K562 (cell line): ENCODE measurements around the gene B3GAT3. TPM values are rescaled to one million over a fixed set of nuclear protein-coding genes. Genes with fewer than 3 reads are reported as not detected.

Source experiments
- ARID1B ChIP-seq: fragments of 450-650 bp; IDR thresholded peaks from 2 replicates; pipeline ENCODE4 v1.6.1; 2016; ENCODE audit warnings: antibody characterized with exemption, mild to moderate bottlenecking, inconsistent platforms
- ARID2 ChIP-seq: fragments of 450-650 bp; IDR thresholded peaks from 2 replicates; pipeline ENCODE4 v1.6.1; 2017; ENCODE audit warnings: antibody characterized with exemption, mild to moderate bottlenecking
- KLF13 ChIP-seq: fragments of 450-650 bp; IDR thresholded peaks from 2 replicates; pipeline ENCODE4 v1.6.1; 2016; ENCODE audit warnings: missing genetic modification characterization, low read depth, mild to moderate bottlenecking, missing compliant biosample characterization, moderate library complexity, borderline replicate concordance
- MECOM ChIP-seq: fragments of 250-450 bp; sonication (Bioruptor Pico); IDR thresholded peaks from 2 replicates; pipeline ENCODE4 v1.8.0; 2022; ENCODE audit warnings: inconsistent platforms
- MEF2D ChIP-seq: conservative IDR thresholded peaks from 2 replicates; pipeline ENCODE4 v1.6.1; 2016; ENCODE audit warnings: low read depth, missing genetic modification characterization, missing compliant biosample characterization
- NFRKB ChIP-seq: fragments of 450-650 bp; IDR thresholded peaks from 2 replicates; pipeline ENCODE4 v1.6.1; 2016; ENCODE audit warnings: low read depth
- NFYB ChIP-seq: IDR thresholded peaks from 2 replicates; pipeline ENCODE4 v1.6.1; 2011; ENCODE audit warnings: mild to moderate bottlenecking, moderate library complexity; ENCODE audit not compliant: insufficient read length; ENCODE audit errors: extremely low read depth
- POU5F1 ChIP-seq: fragments of 150-350 bp; IDR thresholded peaks from 2 replicates; pipeline ENCODE4 v1.6.1; 2014; ENCODE audit warnings: borderline replicate concordance, low read length, low read depth, mild to moderate bottlenecking; ENCODE audit not compliant: partially characterized antibody
- RCOR1 ChIP-seq, 2 experiments: IDR thresholded peaks; 2 replicates each; pipeline ENCODE4 v1.6.1; 2012; ENCODE audit warnings: low read depth in 2 of 2, low read length in 2 of 2, borderline replicate concordance in 1 of 2, improper control_type of control experiment in 1 of 2
- TARDBP ChIP-seq: fragments of 450-650 bp; IDR thresholded peaks from 2 replicates; pipeline ENCODE4 v1.6.1; 2016
- TRIM28 ChIP-seq: fragments of 450-650 bp; IDR thresholded peaks from 2 replicates; pipeline ENCODE4 v1.6.1; 2017
- TSC22D4 ChIP-seq: fragments of 450-650 bp; IDR thresholded peaks from 2 replicates; pipeline ENCODE4 v1.6.1; 2016; ENCODE audit warnings: missing genetic modification characterization, missing biosample characterization, control low read depth
- U2AF1 ChIP-seq: fragments of 200-400 bp; formaldehyde crosslinking; optimal IDR thresholded peaks from 2 replicates; pipeline ENCODE3; 2017; ENCODE audit warnings: mild to moderate bottlenecking, low read depth, low read length, moderate library complexity
- YY1 ChIP-seq, 3 experiments: IDR thresholded peaks; 2 replicates each; pipeline ENCODE4 v1.6.1; 2011; ENCODE audit warnings: low read length in 2 of 3, mild to moderate bottlenecking in 2 of 3, moderate library complexity in 2 of 3, borderline replicate concordance in 1 of 3, control low read depth in 1 of 3, low read depth in 1 of 3; ENCODE audit not compliant: insufficient read depth in 3 of 3, insufficient replicate concordance in 2 of 3, control insufficient read depth in 1 of 3, insufficient read length in 1 of 3; ENCODE audit errors: extremely low read depth in 1 of 3
- ZNF316 ChIP-seq: fragments of 450-650 bp; IDR thresholded peaks from 2 replicates; pipeline ENCODE4 v1.6.1; 2016
- ZNF79 ChIP-seq: fragments of 250-450 bp; sonication (Bioruptor Pico); IDR thresholded peaks from 2 replicates; pipeline ENCODE4 v1.4.0; 2020; ENCODE audit warnings: low read depth, mild to moderate bottlenecking, moderate library complexity
- ZSCAN32 ChIP-seq: fragments of 450-650 bp; formaldehyde crosslinking; IDR thresholded peaks from 2 replicates; pipeline ENCODE4 v1.4.0; 2020; ENCODE audit warnings: mild to moderate bottlenecking, moderate library complexity
- polyA plus RNA-seq, 8 experiments: library from polyadenylated mRNA; depleted of rRNA in 4 of 8; stranded (reverse) in 5 of 8; unstranded in 3 of 8; fragments of >200 nt; fragmentation: Nextera tagmentation in 2 of 8; fragmentation: Illumina TruSeq in 1 of 8; extraction: Ambion mirVana in 2 of 8; extraction: Trizol in 1 of 8; gene quantifications; 2 replicates each; pipeline versions ENCODE4 v1.2.1 to v1.2.3, GENCODE V29; 2011 to 2014; ENCODE audit warnings: inconsistent platforms in 1 of 8, missing spikeins in 1 of 8
- total RNA-seq, 7 experiments: library from RNA; depleted of rRNA in 6 of 7; stranded (reverse); fragments of >200 nt in 6 of 7; fragmentation: Illumina TruSeq in 2 of 7; extraction: Trizol in 2 of 7; gene quantifications; 2 replicates each; pipeline versions ENCODE4 v1.2.1 to v1.2.3, GENCODE V29; 2011 to 2021; ENCODE audit warnings: low replicate concordance in 1 of 7
- TF ChIP-seq, protein P1 (sequence below): fragments of 450-650 bp; IDR thresholded peaks from 2 replicates; pipeline ENCODE4 v1.6.1; 2018; ENCODE audit warnings: mild to moderate bottlenecking, low read depth; ENCODE audit not compliant: partially characterized antibody
- TF ChIP-seq, protein P2 (sequence below): fragments of 450-650 bp; formaldehyde crosslinking; IDR thresholded peaks from 2 replicates; pipeline ENCODE4 v1.4.0; 2022; ENCODE audit warnings: missing genetic modification characterization
- TF ChIP-seq, protein P3 (sequence below): sonication (generic); IDR thresholded peaks from 2 replicates; pipeline ENCODE4 v1.6.1; 2016
- TF ChIP-seq, protein P4 (sequence below): fragments of 250-450 bp; sonication (Bioruptor Pico); IDR thresholded peaks from 2 replicates; pipeline ENCODE4 v1.5.0; 2022; ENCODE audit warnings: mild to moderate bottlenecking

The B3GAT3 gene
- total and polyA plus RNA-seq, 9 of the 15 experiments (the other 6 are each of a cell fraction or from before 2014, with no cell fraction given): 0.30 to 64.0 (median 21.4) TPM

DNA sequence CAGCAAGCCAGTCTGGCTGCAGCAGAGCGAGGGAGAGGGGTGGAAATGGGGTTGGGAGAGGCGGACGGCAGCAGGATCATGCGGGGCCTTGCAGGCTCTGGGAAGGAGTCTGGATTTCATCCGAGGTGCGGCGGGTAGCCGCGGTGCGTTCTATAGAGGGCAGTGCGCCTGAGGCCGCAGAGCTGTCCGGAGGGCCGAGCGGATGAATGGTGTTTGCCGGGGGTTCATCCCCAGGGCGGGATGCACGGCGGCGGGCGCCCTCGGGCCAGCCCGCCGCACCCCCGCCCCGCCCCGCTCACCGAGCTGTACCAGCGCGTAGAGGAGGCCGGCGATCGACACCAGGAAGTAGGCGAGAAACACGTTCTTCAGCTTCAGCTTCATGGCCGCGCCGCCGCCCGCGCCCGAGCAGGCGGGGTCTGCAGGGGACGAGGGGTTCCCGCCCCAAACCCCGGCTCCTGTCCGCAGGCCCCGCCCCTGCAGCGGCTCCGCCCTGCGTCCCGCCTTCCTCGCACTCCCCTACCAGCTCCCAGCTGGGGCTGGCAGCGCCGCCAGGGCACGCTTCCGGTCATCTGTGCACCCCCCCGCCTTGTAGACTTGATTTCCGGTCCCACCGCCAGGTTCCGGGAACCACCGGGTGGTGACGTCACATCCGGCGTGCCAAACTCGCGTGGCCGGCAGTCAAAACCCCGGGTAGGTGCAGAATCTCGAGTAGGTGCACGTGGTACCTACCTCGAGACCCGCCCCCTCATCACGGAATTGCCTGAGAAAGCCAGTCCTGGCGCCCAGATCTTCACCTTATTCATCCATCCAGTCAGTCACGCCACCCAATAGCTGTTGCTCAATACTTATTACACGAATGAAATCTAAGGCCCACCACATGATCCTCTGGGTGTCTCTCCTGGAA lies at the start of gene B3GAT3 (continued):
- TF ChIP-seq, protein P1, sequence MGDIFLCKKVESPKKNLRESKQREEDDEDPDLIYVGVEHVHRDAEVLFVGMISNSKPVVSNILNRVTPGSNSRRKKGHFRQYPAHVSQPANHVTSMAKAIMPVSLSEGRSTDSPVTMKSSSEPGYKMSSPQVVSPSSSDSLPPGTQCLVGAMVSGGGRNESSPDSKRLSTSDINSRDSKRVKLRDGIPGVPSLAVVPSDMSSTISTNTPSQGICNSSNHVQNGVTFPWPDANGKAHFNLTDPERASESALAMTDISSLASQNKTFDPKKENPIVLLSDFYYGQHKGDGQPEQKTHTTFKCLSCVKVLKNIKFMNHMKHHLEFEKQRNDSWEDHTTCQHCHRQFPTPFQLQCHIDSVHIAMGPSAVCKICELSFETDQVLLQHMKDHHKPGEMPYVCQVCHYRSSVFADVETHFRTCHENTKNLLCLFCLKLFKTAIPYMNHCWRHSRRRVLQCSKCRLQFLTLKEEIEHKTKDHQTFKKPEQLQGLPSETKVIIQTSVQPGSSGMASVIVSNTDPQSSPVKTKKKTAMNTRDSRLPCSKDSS: no peak
- no peak for TF ChIP-seq RCOR1 (IDR thresholded peaks at IDR 0.05; ENCODE audit: borderline replicate concordance in 1 of 2, low read depth in 2 of 2, low read length in 2 of 2)
- TF ChIP-seq, protein P2, sequence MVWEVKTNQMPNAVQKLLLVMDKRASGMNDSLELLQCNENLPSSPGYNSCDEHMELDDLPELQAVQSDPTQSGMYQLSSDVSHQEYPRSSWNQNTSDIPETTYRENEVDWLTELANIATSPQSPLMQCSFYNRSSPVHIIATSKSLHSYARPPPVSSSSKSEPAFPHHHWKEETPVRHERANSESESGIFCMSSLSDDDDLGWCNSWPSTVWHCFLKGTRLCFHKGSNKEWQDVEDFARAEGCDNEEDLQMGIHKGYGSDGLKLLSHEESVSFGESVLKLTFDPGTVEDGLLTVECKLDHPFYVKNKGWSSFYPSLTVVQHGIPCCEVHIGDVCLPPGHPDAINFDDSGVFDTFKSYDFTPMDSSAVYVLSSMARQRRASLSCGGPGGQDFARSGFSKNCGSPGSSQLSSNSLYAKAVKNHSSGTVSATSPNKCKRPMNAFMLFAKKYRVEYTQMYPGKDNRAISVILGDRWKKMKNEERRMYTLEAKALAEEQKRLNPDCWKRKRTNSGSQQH (CRISPR knock-in tag): no peak
- TF ChIP-seq ARID1B: peak; percentile 40; the same call in 1 of the 2 replicates
- peak; percentile 53; the same call in 1 of the 2 replicates for TF ChIP-seq TARDBP
- TF ChIP-seq U2AF1: no peak
- TF ChIP-seq ZNF79 (CRISPR knock-in tag): no peak
- TF ChIP-seq KLF13 (tag): peak; percentile 93
- no peak for TF ChIP-seq MECOM
- TF ChIP-seq NFRKB: no peak
- TF ChIP-seq, protein P3, sequence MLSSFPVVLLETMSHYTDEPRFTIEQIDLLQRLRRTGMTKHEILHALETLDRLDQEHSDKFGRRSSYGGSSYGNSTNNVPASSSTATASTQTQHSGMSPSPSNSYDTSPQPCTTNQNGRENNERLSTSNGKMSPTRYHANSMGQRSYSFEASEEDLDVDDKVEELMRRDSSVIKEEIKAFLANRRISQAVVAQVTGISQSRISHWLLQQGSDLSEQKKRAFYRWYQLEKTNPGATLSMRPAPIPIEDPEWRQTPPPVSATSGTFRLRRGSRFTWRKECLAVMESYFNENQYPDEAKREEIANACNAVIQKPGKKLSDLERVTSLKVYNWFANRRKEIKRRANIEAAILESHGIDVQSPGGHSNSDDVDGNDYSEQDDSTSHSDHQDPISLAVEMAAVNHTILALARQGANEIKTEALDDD: no peak
- no peak for TF ChIP-seq MEF2D (tag)
- TF ChIP-seq TSC22D4 (tag): no peak
- peak in 2 of 3 experiments; percentile 66 to 81 for TF ChIP-seq YY1 (IDR thresholded peaks at IDR 0.05; ENCODE audit: borderline replicate concordance in 1 of 3, control insufficient read depth in 1 of 3, extremely low read depth in 1 of 3, insufficient read depth in 3 of 3, insufficient read length in 1 of 3, insufficient replicate concordance in 2 of 3, low read depth in 1 of 3, low read length in 2 of 3)
- TF ChIP-seq NFYB: no peak
- TF ChIP-seq POU5F1: no peak
- TF ChIP-seq TRIM28: no peak
- TF ChIP-seq ZNF316: no peak
- TF ChIP-seq, protein P4, sequence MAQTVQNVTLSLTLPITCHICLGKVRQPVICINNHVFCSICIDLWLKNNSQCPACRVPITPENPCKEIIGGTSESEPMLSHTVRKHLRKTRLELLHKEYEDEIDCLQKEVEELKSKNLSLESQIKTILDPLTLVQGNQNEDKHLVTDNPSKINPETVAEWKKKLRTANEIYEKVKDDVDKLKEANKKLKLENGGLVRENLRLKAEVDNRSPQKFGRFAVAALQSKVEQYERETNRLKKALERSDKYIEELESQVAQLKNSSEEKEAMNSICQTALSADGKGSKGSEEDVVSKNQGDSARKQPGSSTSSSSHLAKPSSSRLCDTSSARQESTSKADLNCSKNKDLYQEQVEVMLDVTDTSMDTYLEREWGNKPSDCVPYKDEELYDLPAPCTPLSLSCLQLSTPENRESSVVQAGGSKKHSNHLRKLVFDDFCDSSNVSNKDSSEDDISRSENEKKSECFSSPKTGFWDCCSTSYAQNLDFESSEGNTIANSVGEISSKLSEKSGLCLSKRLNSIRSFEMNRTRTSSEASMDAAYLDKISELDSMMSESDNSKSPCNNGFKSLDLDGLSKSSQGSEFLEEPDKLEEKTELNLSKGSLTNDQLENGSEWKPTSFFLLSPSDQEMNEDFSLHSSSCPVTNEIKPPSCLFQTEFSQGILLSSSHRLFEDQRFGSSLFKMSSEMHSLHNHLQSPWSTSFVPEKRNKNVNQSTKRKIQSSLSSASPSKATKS: no peak
- no peak for TF ChIP-seq ARID2
- no peak for TF ChIP-seq ZSCAN32 (CRISPR knock-in tag)
